GM19035 (cell line): ENCODE data around the gene ROR2.
"Not testable (repeated sequence)": the region's sequence is repeated elsewhere in the genome, so short reads cannot be mapped to it uniquely, and the experiment has no call there.

Experiments used
- ATAC-seq: cut with Tn5 transposase; IDR thresholded peaks from one replicate; pipeline ENCODE4 v1.9.1; 2021; ENCODE audit not compliant: unreplicated experiment

ROR2 gene

GRCh38 chr9:91540506-91540905 lies 409.5 kb downstream of the ROR2 start:
- ATAC-seq = not testable (repeated sequence)

GRCh38 chr9:91536211-91536691 lies 413.8 kb downstream of the ROR2 start:
- ATAC-seq = no peak

DNA sequence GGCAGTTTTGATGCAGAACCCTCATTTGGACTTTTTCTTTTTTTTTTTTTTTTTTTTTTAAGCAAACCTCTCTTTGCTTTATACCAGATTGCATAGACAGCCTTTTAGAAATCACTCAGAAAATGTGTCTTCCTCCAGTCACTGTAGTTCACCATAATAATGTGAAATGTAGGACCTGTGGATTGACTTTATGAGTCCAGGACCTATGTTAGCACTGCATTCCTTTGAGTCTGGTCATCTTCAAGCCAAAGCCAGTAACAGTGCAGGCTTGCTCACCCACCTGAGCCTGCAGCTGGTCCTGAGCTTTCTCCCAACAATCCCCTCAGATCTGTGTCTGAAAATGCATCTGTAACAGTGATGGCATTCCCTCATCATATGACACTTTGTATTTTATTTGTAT lies 415.7 kb downstream of the ROR2 start:
- ATAC-seq = no peak

- no peak for ATAC-seq
Measured at GRCh38 chr9:91533382-91533781, 416.6 kb downstream of the ROR2 start.

DNA sequence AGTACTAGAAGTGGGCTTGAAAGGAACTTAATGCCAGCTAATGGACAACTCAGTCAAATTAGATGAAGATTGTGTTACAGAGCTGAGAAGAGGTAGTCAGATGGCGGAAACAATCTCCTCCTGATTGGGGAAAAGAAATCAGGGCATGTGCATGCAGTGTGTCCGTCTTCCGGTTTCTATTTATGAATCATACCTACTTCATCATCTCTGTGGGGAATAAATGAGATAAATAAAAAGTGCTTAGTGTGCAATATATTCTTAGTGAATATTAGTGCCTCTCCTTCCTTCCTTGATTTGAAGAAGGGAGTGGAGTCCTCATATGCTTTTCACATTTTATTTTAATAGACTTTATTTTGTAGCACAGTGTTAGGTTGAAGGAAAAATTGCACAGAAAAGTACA lies 417.7 kb downstream of the ROR2 start:
- no peak for ATAC-seq

DNA sequence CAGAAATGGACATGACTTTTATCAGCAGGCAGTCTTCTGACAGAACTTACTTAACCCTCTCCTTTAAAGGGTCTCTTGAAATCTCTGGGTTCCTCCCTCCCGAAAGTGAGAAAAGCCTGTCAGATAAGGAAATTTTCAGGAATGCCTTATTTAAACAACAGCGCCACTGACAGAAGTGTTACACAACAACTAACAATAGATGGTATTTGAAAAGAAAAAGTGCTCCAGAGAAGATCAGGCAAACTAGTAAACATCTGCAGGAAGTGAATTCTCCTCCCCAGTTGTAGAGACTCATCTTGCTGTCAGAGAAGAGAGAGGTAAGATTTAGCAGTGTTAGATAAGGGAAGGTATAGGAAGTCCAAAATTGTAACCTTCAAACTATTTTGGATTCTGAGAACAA lies 419.2 kb downstream of the ROR2 start:
- ATAC-seq = no peak

DNA sequence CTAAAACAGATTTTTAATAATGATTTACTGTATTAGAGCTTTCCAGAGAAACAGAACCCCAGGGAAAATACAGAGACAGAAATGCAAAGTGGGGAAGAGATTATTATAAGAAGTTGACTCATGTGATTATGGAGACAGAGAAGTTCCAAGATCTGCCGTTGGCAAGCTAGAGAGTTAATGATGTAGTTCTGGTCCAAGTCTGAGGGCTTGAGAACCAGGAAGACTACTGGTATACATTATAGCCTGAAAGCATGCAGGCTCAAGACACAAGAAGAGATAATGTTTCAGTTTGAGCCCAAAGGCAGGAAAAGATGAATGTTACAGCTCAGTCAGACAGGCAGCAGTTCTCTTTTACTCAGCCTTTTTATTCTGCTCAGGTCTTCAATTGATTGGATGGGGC lies 427.5 kb downstream of the ROR2 start:
- ATAC-seq = no peak

- ATAC-seq = no peak
Measured at GRCh38 chr9:91519520-91520277, 430.3 kb downstream of the ROR2 start.

GRCh38 chr9:91518462-91518861 lies 431.6 kb downstream of the ROR2 start:
- no peak for ATAC-seq

DNA sequence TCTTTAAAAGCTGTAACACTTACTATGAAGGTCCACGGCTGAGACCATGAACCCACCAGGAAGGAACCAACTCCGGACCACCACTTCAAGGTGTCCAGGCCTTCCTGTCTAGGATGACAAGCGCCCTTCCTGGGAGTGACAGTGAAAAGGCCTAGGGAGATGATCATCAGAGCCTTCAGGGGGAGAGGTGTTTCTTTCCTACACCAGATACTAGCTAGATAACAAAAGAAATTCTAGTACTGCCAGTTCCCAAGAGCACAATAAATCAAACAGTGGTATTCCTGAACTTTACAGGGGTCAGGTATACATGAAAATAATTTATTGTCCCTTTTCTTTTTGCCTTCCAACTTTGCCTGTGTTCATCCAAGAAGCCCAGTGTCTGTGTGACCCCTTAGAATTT lies 432.2 kb downstream of the ROR2 start:
- ATAC-seq = no peak

DNA sequence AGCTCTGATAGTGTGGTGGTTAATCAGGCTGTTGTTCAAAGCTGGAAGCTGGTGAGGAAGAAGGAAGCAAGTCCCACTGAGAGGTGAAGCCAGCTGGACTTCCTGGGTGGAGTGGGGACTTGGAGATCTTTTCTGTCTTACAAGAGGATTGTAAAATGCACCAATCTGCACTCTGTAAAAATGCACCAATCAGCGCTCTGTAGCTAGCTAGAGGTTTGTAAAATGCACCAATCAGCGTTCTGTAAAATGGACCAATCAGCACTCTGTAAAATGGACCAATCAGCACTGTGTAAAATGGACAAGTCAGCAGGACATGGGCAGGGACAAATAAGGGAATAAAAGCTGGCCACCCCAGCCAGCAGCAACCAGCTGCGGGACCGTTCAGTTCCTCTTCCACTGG lies 432.7 kb downstream of the ROR2 start:
- not testable (repeated sequence) for ATAC-seq

DNA sequence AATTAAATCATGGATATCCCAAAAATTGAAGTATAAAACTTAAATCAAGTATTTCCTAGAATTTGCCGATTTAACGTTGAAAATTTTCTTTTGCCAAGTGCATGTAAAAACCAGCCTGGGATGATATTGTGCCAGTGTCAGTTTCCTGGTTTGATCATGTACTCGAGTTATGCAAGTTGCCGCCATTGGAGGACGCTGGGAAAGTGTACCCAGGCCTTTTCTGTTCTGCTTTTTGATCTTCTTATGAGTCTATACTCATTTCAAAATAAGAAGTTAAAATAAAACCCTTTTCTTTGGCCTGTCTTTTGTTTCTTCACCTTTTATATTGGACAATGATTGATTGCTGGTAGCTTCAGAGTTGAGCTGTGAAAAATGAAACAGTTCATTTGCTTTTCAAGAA lies 433.3 kb downstream of the ROR2 start:
- ATAC-seq = no peak

DNA sequence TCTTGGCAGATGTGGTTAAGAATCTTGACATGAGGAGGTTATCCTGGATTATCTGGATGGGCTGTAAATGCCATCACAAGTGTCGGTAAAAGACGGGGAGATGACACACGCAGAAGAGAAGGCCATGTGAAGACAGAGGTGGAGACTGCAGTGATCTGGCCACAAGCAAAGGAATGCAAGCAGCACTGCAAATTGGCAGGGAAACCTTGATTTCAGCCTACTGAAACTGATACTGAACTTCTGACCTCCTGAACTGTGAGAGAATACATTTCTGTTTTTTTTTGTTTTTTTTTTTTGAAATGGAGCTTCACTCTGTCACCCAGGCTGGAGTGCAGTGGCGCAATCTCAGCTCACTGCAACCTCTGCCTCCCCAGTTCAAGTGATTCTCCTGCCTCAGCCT lies 433.9 kb downstream of the ROR2 start:
- ATAC-seq = no peak

DNA sequence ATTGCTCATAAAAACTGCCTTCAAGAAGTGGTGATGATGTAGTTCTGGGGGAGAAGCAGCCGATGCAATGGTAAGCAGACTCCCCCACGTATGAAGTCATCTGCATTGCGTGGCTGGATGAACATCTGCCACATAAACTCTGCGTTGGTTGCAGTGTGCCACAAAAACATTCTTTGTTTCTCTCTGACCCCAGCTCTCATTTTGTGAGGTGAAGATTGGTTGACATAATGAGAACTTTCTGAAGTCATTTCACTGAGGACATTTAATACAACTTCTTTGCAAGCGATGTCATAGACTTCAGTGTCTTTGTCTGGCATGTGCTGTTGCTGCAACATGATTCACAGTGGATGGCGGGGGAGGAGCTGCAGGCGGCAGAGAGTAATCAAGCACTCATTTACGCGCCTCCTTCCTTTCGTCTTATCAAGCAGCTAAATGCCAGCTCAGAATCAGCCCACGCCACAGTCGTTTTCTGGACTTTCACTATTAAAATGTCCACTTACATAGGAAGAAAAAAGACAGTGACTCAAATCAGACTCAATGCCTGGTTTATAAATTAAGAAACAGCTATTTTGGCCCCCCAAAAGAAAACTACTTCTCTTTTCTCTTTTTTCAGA lies 434.8 kb downstream of the ROR2 start:
- ATAC-seq = no peak
